Activated CD4-positive, alpha-beta T cell treated with anti-CD3 and anti-CD28 coated beads for 4 hours (primary cell): ENCODE results near the gene SLC48A1.
"Not testable (repeated sequence)": the region's sequence is repeated elsewhere in the genome, so short reads cannot be mapped to it uniquely, and the experiment has no call there.

ENCODE experiments used
- DNase-seq, 2 donors: peaks; one replicate each; pipeline ENCODE4 v3.0.0-alpha.2; 2020

Gene SLC48A1

DNA sequence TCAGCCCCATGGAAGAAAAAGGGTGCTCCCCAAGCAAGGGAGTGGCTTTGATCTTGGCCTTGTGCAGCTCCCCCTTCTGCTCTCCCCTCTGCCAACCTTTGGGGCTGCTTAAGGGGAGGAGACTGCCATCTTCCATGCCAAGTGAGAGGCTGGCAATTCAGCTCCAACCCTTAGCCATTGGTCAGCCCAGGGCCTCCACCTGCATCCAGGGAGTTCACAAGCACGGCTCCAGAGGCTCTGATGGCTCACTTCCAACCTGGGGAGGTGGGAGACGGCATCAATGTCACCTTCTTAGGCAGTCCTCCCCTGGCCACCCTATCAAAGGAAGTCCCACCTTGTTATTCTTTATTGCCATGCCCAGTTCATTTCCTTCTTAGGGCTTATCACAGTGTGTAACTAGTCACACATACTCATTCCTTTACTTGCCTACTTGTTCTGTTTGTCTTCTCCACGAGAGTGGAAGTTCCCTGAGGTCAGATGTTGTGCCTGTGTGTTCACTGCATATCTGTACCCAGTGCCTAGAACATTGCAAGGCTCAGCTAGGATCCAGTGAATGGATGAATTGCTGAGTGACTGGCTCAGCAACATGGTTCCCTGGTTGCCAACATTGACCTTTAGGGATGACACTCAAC lies 41.6 kb downstream of the SLC48A1 start:
- DNase-seq = no peak

GRCh38 chr12:47815447-47815846 lies 42.4 kb downstream of the SLC48A1 start:
- DNase-seq = not testable (repeated sequence)

DNA sequence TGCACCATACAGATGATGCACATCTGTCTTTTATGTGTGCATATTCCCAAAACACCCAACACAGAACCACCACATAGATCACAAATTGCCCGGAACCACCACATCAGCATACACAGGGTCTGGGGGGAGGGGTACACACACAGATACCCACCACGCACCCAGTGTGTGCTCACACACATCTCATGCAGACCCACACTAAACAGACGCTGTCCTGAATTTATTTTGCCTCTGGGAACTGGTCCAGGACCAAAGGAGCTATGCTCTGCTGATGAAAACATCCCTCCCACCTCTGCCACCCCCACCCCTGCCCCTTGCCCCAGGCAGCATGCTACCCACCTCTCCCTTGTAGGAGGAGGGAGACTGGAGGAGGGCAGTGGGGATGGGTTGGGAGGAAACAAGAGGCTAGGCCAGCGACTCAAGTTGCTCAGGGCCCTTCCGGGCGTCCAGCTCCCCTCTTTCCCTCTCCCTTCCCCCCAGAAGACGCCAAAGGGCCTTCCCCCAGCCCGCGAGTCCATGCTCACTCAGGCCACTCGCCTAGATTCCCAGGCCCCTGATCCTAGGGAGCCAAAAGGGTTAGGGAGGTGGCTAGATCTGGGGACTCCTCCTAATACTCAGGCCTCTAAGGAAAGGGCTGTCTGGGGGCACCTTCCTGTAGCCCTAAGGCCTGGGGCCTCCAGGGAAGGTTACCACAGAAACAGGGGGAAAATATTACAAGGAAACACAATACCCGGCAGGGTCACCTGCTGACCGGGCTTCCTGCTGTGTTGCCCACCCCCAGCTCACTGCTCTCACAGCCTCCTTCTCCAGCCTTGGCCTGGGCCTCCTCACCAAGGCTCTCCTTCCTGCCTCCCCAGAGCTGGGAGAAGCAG lies 43.6 kb downstream of the SLC48A1 start:
- DNase-seq = no peak

GRCh38 chr12:47817272-47818006 lies 44.4 kb downstream of the SLC48A1 start:
- no peak for DNase-seq

DNA sequence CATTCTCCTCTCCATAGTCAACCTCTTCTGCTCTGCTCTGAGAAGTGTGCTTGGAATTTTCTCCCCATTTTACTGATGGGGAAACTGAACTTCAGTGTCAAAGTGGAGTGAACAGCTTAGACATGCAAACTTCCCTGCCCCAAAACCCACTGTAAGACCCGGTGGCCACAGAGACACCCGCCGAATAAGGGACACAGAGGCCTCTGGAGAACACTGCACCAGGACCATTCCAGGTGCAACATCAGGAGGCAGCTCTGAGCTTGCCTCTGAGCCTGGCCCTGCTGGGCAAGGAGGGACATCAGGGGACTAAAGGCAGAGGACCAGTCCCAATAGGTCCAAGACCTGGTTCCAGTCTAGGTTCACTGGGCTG lies 45.0 kb downstream of the SLC48A1 start:
- DNase-seq = no peak

DNA sequence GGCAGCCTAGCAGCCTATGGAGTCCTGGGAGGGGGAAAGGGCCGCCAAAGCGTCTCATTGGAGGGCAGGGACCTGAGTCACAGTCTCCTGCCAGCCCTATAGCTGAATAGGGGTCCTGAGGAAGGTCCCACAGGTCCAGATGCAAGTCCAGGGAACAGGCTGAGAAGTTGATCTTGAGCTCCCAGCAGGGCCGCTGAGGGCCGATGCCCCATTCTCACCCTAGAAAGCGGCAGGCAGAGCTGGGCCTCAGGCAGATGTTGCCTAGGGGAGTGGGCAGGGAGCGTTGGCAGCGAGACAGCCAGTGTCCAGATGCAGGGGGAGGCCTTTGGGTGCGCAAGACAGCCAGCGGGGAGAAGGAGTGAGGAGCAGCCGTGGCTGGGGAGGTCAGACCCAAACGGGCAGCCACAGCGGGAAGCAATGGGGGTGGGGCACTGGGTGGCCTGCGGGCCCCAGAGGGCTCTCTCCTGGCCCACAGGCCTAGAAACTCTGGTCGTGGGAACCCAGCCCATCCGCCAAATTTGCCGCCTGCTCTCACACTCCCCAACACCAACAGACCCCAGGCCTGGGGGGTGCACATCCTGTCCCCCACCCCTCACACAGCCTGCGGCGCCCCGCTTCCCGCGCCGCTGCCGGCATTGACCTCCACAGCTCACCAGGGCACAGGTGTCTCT lies 45.6 kb downstream of the SLC48A1 start:
- peak in 1 of 2 donors; percentile 37 for DNase-seq

- peak; percentile 26 to 45 for DNase-seq
Observed at GRCh38 chr12:47819138-47819895, 46.3 kb downstream of the SLC48A1 start.

DNA sequence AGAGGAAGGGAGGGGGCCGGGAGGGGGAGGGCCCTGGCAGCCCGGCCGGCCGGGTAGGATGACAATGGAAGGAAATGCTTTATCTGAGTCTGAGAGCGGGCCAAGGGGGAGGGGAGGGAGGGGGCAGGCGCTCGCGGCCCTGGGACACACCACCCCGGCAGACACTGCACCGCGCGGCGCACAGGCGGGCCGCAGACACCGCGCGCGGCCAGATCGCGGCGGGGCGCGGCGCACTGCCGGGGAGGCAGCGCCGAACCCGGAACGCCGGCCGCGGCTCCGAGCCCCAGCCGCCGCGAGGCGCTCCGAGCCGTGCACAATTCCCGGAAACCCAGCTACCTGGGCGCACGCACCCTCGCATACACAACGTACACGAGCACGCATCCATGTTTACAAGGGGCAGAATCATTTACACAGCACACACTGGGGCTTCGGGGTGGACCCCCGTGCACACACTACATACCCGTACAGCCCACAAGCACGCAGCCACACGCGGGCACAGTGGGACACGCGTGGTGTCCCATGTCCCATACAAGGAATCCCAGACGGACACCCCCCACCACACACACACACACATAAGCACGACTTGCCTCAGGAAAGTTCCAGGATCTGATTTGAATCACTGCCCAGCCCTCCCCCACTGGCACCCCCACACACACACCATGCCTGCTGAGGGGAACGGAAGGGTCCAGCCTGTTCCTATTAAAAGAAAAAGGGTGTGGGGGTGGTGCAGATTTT lies 47.0 kb downstream of the SLC48A1 start, which contains the start of gene HDAC7:
HDAC7 (minus strand) TSS at position 8 of the 735 bp plus-strand sequence. CDS start 118 bp downstream, outside the sequence.
- peak; percentile 70 to 79 for DNase-seq

GRCh38 chr12:47820631-47821345 lies 47.8 kb downstream of the SLC48A1 start:
- no peak for DNase-seq

DNA sequence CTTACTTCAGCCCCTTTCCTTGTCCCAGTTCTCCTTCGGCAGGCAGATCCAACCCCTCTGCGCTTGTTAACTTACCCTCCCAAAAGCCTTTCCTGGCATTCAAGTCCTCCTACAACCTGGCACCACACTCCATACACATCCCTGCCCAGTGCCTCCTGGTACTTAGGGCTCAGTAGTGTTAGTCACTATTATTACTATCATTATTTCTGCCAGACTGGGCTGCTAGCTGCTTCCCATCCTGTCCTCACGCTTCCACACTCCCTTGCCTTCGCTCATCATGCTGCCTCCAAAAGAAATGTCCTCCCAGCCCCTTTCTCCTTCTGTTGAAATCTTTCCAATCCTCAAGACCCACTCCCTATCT lies 48.3 kb downstream of the SLC48A1 start:
- DNase-seq = no peak

- DNase-seq = no peak
Observed at GRCh38 chr12:47822401-47822800, 49.4 kb downstream of the SLC48A1 start.

GRCh38 chr12:47822863-47823262 lies 49.8 kb downstream of the SLC48A1 start:
- no peak for DNase-seq

GRCh38 chr12:47823422-47824086 lies 50.5 kb downstream of the SLC48A1 start:
- DNase-seq = no peak

- peak in 1 of 2 donors; percentile 23 for DNase-seq
Observed at GRCh38 chr12:47824198-47824597, 51.2 kb downstream of the SLC48A1 start.

- no peak for DNase-seq
Observed at GRCh38 chr12:47824635-47825034, 51.6 kb downstream of the SLC48A1 start.

DNA sequence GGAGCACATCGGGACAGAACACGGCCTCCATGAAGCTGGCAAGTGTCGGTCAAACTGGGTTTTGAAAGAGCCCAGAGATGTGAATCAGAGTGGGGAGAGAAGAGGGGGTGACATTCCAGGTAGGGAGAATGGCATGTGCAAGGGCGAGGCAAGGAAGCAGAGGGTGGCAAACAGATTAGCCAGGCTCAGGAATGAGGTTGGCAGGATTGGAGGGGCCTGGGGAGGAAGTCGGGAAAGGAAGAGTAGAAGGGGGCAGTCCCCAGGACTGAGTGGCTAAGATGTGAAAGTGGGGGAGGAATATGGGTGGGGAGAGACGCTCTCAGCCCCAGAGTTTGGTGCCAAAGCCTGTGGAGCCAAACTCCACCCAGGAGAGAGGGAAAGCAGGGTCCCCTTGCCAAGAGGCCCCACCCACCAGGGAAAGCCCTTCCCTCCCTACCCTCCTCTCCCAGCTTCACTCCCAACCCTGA lies 52.2 kb downstream of the SLC48A1 start:
- no peak for DNase-seq

DNA sequence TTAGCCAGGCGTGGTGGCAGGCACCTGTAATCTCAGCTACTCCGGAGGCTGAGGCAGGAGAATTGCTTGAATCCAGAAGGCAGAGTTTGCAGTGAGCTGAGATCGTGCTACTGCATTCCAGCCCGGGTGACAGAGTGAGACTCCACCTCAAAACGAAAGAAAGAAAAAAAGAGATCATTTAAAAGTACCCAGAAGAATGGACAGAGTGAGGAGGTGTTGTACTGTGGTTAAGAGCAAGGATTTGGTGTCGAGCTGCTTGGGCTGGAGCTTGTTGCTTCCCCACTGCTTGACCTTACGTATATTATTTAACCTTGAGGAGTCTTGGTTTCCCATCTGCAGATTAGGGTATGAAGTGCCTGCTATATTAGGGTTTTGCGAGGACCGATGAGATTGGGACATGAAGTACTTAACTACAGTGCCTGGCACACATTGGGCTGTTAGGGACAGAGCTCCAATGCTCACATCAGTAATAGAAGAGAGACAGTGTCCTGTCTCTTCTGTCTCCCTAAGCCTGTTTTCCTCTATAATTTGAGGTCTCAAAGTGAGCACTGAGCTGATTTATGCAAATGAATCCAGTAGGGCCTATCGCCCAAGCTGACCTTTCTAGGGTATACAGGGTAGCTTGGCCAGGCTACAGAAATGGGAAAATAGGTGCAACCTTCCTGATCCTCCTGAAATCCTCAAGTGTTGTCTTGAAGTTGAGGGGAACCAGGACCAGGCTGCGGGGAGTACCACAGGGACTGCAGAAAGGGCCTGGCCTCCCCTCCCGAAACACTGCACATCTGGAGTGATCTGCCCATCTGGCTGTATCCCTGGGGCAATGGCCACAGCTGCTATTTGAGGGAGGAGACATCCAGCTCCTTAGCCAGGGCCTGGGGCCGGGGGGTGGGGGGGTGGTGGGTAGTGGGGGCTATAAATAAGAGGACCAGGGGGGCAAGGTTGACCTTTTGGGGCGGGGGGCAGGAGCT lies 55.3 kb downstream of the SLC48A1 start:
- no peak for DNase-seq

DNA sequence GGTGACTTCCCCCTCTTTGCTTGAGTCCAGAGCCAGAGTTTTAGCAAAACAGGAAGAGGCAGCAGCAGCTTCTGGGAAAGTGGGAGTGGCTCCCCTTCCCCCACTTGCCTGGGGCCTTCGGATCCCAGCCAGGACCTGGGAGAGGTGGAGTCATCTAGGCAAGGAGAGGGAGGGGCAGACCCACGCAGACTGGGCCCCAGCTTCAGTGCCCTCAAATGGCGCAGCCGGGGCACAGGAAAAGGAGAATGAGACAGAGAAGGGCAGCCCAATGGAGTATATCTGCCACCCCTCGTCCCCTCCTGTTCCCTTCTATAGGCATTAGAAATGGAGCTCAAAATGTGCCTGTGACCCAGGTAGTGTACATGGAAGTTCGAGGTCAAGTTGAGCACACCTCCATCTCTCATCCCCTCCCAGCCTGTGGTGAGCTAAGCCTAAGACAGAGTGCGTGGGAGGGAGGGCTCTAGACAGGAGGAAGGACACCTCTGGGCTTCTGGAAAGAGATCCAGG lies 56.0 kb downstream of the SLC48A1 start:
- no peak for DNase-seq

DNA sequence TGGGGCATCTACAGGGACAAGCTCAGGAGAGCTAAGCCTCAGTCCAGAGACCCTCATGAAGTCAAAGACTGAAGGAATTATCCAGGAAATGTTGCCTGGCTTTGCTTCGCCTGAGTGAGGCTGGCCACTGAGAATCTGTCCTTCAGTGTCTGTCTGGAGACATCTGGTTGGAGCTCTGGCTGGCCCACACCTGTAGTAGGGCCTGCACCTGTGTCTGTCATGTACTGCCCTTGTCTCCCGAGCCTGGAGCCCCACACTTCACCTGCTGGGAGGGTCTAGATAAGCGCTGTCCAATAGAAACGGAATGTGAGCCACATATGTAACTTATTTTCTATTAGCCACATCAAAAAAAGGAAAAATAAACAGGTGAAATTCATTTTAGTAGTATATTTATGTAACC lies 56.5 kb downstream of the SLC48A1 start:
- DNase-seq = no peak
